Mucosa of descending colon (tissue), 3 donors: Measurements from ENCODE around the gene ELK3. TPM values are rescaled to one million over a fixed set of nuclear protein-coding genes. Genes with fewer than 3 reads are reported as not detected.
A peak's percentile ranks its signal among the peaks of the same experiment; 100 is the strongest.

ENCODE experiments used
- ATAC-seq: fragments of 200-7000 bp; cut with Tn5 transposase; one replicate; pipeline ENCODE4 v1.9.1; 2020; ENCODE audit warnings: mild to moderate bottlenecking, moderate library complexity
- DNase-seq, 3 donors: peaks; one replicate each; pipeline ENCODE4 v3.0.0-alpha.2; 2020
- H3K36me3 ChIP-seq: fragments of 200-600 bp; one replicate; pipeline ENCODE4 v1.8.0; 2021; ENCODE audit warnings: low read depth, mild to moderate bottlenecking
- H3K4me1 ChIP-seq: fragments of 200-600 bp; one replicate; pipeline ENCODE4 v1.8.0; 2021; ENCODE audit warnings: low read depth, mild to moderate bottlenecking
- H3K4me3 ChIP-seq: fragments of 200-600 bp; one replicate; pipeline ENCODE4 v1.8.0; 2021; ENCODE audit warnings: mild to moderate bottlenecking
- H3K9me3 ChIP-seq: fragments of 200-600 bp; one replicate; pipeline ENCODE4 v1.8.0; 2021; ENCODE audit warnings: mild to moderate bottlenecking
- intact Hi-C, 2 donors: fragments of 100-400 bp; cut with DNase I in 1 of 2; cut with micrococcal nuclease in 1 of 2; formaldehyde crosslinking; loops; one replicate each; pipeline versions ENCODE4 v1.11.0 to v1.11.1; 2022; cut with DNase I, micrococcal nuclease
- total RNA-seq, 3 donors: library from RNA; stranded (reverse); fragmentation: NEBNext Ultra II Directional in 2 of 3; extraction: Animal tissue kit (Norgen Biotek cat#: 25700) in 2 of 3; gene quantifications; one replicate each; pipeline versions ENCODE4 v1.2.1 to v1.2.4, GENCODE V29; 2021 to 2023
- TF ChIP-seq, protein P1 (sequence below): fragments of 200-600 bp; IDR thresholded peaks from one replicate; pipeline ENCODE4 v1.8.0; 2022; ENCODE audit warnings: antibody characterized with exemption, mild to moderate bottlenecking
- donor health status: DM: no; HTN: no; CAD: no; lungs with moderate emphysema.
- donor health status: DM: no; HTN: no; CAD: no.
- donor health status: DM: no; HTN: yes; CAD: no.

Gene ELK3
- total RNA-seq, 3 donors from 2014 or later: 7.6 to 17.2 (median 12.0) TPM

DNA sequence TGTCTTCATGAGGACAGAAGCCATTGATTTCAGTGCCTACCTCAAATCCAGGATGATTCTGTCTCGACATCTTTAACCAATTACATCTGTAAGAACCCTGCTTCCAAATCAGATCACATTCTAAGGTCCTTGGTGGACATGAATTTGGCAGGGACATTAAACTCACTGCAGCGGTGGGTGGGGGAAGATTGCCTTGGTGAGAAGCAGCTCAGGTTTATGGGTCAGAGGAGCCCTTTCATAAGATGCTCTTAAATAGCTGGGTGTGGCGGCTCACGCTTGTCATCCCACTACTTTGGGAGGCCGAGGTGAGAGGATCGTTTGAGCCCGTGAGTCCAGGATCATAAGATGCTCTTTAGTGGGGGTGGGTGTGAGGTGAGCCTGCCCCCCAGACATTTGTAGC is 42.9 kb downstream of the ELK3 start:
- no peak for DNase-seq

DNA sequence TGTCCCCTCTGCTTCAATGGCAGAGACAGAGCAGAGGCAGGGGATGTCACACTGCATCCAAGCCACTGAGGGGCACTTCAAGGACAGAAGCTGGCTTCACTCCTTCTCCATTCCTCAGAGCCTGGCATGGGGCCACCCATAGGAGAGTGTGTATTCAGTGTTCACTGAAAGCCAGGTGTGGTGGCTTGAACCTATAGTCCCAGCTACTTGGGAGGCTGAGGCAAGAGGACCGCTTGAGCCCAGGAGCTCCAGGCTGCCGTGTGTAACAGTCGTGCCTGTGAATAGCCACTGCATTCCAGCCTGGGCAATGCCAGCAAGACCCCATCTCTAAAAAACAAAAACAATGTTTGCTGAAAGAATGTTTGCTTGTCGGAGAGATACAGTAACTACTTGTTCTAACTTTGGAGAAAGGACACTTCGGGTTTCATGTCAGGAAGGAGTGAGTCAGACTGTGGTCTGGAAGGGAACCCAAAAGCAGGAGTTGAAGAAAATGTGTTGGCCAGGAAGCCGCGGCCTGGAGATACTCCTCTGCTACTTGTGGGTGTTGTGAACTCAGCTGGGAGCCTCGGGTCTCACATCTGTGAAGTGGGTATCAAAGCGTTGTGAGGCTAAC is 43.4 kb downstream of the ELK3 start:
- Histone ChIP-seq H3K36me3 (no peaks in the 10 kb centered on the region), H3K4me1 (peaks cover 20% of the 10 kb centered on the region), H3K4me3 (no peak overlapping the region), H3K9me3 (no peaks in the 10 kb centered on the region)
- TF ChIP-seq, protein P1, sequence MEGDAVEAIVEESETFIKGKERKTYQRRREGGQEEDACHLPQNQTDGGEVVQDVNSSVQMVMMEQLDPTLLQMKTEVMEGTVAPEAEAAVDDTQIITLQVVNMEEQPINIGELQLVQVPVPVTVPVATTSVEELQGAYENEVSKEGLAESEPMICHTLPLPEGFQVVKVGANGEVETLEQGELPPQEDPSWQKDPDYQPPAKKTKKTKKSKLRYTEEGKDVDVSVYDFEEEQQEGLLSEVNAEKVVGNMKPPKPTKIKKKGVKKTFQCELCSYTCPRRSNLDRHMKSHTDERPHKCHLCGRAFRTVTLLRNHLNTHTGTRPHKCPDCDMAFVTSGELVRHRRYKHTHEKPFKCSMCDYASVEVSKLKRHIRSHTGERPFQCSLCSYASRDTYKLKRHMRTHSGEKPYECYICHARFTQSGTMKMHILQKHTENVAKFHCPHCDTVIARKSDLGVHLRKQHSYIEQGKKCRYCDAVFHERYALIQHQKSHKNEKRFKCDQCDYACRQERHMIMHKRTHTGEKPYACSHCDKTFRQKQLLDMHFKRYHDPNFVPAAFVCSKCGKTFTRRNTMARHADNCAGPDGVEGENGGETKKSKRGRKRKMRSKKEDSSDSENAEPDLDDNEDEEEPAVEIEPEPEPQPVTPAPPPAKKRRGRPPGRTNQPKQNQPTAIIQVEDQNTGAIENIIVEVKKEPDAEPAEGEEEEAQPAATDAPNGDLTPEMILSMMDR: no peak
- ATAC-seq (peak; percentile 24), DNase-seq (peak in 1 of 3 donors; percentile 54)
- intact Hi-C loops: no loop called here

More for the DNA sequence above, 42.9 kb downstream of the ELK3 start:
- TF ChIP-seq, protein P1: no peak
- no peaks in the 10 kb centered on the region for H3K9me3 ChIP-seq
- peaks cover 18% of the 10 kb centered on the region for H3K4me1 ChIP-seq
- intact Hi-C loops: no loop called here
- H3K4me3 ChIP-seq: no peak overlapping the region
- no peaks in the 10 kb centered on the region for H3K36me3 ChIP-seq
- ATAC-seq: no peak

DNA sequence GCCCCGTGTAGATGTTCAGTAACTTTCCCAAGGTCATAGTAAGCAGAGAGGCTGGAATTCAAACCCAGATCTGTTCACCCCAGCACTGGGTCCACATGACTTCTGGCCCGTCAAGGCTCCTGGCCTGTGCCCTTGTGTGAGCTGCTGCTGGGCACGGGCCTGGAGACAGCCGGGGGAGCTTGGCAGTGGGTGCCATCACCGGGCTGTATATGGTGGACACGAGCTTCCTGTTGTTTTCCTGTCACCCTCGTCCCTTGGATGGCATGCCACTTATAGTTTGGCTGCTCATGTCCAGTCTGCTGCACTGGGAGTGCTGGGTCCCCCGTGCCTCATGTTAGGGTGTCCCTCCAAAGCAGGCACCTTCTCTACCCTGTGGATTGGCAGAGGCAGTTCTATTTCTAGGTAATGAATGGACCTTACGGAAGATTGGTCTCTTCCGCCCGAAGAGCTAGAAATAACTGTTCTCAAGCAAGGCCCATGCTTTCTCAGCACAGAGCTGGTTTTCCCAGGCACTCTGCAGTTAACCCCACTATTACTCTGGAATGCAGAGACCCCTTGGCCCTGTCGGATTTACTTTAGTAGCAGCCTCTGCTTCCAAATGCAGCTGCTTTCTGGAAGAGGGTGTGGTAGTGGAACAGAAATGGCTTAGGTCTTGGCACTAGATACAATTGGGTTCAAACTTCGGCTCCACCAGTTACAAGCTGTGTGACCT is 44.3 kb downstream of the ELK3 start:
- ATAC-seq (no peak), DNase-seq (no peak)
- intact Hi-C loops: no loop called here
- no peaks in the 10 kb centered on the region for H3K9me3 ChIP-seq
- no peak overlapping the region for H3K4me3 ChIP-seq
- TF ChIP-seq, protein P1: no peak
- no peaks in the 10 kb centered on the region for H3K36me3 ChIP-seq
- peaks cover 20% of the 10 kb centered on the region for H3K4me1 ChIP-seq

DNA sequence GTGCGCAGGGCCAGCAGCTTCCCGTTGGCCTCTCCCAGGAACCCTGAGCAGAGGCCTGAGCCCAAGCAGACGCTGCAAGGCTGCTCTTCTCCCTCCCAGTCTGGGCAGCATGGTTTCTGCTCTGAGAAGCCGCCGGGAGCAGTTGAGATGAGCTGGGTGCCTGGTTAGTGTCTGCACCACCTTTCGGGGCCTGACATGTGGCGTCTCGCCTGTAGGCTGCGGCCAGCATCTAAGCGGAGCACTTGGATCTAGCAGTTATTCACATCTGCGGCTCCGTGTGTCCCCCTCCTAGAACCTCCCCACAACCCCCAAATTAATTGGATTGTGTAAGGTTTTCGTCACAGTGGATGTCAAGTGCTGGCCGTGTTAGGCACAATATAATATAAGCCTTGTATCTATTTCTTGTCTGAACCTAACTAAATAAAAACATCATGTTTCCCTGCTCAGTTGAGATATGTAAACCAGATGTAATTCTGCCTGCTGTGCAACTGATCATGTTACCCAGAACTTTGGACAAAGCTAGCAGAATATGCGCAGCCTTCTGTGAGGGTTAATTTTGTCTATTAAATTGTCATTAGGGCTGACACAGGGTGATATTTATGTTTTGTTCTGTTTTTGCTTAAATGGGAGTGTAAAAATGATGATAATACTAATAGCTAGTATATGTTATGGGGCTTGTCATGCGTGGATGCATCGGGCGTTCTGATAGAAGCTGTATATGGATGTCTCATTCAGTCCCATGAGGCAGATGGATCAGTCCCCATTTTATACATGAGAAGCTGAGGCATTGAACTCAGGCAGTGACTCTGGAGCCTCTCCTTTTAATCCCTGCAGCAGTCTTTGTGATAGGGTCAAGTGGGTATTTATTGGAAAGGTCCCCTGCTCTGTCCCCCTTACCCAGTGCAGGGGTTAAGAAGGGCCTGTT is 45.8 kb downstream of the ELK3 start:
- no peak for ATAC-seq
- intact Hi-C loops: no loop called here
- peaks cover 18% of the 10 kb centered on the region for H3K4me1 ChIP-seq
- no peak overlapping the region for H3K4me3 ChIP-seq
- TF ChIP-seq, protein P1: no peak
- H3K36me3 ChIP-seq: no peaks in the 10 kb centered on the region
- no peaks in the 10 kb centered on the region for H3K9me3 ChIP-seq
- DNase-seq: no peak

DNA sequence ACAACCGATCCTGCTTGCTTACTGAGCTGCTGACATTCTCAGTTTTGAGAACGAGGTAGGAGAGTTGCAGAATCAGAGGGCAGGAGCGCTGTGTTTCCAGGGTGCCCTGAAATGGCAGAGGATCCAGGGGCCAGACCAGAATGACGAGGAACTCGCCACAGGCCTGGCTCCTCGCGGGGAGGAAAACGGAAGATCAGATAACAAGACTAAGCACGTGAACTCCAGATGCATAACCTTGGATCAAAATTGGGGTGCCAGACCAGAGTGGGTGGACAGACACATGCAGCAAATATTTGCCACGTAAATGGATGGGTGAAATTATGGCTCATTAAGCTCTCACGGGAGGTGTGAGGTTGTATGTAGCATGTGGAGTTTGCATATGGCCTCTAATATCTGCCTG is 46.5 kb downstream of the ELK3 start:
- Histone ChIP-seq H3K4me3 (no peak overlapping the region), H3K4me1 (peaks cover 14% of the 10 kb centered on the region), H3K36me3 (no peaks in the 10 kb centered on the region), H3K9me3 (no peaks in the 10 kb centered on the region)
- DNase-seq (no peak), ATAC-seq (no peak)
- TF ChIP-seq, protein P1: no peak
- intact Hi-C loops: no loop called here
